ENCODE measurements around the gene GK. TPM values are rescaled to one million over a fixed set of nuclear protein-coding genes. Genes with fewer than 3 reads are reported as not detected.

The GK gene
- total and polyA plus RNA-seq, 2 of the 8 experiments (the other 6 are each of a cell fraction or from before 2014, with no cell fraction given) = 2.9 to 11.2 TPM

DNA sequence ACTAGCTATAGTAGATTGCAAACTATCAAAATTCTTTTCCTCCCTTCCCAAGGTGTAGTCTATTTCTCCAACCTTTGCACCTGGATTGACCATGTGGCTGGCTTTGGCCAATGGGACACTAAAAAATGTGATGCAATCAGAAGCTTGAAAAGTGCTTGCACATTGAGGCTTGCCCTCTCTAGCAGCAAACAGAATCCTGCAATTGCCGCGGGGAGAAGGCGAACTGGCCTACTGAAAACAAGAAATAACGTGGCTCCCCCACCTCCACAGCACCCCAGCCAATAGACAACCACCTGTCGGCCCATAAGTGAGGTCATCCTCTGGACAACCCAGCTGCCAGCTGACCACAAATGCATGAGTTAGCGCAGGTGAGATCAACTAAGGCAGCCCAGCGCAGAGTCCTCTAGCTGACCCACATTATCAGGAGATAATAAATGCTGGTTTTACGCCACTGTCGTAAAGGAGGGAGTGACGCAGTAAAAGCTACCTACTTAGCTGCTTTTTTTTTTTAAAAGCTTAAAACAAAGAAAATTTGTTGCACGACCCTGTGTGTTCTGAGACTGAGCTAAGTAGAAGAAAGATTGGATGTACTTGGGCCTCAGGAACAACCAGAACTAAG, 95.2 kb downstream of the GK start (continued):
- TF ChIP-seq, protein P1, sequence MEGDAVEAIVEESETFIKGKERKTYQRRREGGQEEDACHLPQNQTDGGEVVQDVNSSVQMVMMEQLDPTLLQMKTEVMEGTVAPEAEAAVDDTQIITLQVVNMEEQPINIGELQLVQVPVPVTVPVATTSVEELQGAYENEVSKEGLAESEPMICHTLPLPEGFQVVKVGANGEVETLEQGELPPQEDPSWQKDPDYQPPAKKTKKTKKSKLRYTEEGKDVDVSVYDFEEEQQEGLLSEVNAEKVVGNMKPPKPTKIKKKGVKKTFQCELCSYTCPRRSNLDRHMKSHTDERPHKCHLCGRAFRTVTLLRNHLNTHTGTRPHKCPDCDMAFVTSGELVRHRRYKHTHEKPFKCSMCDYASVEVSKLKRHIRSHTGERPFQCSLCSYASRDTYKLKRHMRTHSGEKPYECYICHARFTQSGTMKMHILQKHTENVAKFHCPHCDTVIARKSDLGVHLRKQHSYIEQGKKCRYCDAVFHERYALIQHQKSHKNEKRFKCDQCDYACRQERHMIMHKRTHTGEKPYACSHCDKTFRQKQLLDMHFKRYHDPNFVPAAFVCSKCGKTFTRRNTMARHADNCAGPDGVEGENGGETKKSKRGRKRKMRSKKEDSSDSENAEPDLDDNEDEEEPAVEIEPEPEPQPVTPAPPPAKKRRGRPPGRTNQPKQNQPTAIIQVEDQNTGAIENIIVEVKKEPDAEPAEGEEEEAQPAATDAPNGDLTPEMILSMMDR (IDR thresholded peaks at IDR 0.05; ENCODE audit: control extremely low read depth in 1 of 3, insufficient read depth in 1 of 3, low read depth in 1 of 3, low read length in 3 of 3) = no peak
- TF ChIP-seq CREB1 (IDR thresholded peaks at IDR 0.05) = no peak
- TF ChIP-seq POLR2A (IDR thresholded peaks at IDR 0.05; ENCODE audit: control extremely low read depth in 1 of 2, low read depth in 2 of 2, low read length in 2 of 2) = no peak
- TF ChIP-seq NRF1 (IDR thresholded peaks at IDR 0.05; ENCODE audit: low read depth, low read length) = no peak

Measured in H1 (cell line).